HG02885 (cell line): ENCODE data around the gene GPR55.

Experiments
- ATAC-seq: cut with Tn5 transposase; IDR thresholded peaks from one replicate; pipeline ENCODE4 v1.9.1; 2021; ENCODE audit warnings: mild to moderate bottlenecking; ENCODE audit not compliant: unreplicated experiment, poor library complexity

GPR55 gene

GRCh38 chr2:230904856-230905447, 20.1 kb downstream of the GPR55 start:
- no peak for ATAC-seq

DNA sequence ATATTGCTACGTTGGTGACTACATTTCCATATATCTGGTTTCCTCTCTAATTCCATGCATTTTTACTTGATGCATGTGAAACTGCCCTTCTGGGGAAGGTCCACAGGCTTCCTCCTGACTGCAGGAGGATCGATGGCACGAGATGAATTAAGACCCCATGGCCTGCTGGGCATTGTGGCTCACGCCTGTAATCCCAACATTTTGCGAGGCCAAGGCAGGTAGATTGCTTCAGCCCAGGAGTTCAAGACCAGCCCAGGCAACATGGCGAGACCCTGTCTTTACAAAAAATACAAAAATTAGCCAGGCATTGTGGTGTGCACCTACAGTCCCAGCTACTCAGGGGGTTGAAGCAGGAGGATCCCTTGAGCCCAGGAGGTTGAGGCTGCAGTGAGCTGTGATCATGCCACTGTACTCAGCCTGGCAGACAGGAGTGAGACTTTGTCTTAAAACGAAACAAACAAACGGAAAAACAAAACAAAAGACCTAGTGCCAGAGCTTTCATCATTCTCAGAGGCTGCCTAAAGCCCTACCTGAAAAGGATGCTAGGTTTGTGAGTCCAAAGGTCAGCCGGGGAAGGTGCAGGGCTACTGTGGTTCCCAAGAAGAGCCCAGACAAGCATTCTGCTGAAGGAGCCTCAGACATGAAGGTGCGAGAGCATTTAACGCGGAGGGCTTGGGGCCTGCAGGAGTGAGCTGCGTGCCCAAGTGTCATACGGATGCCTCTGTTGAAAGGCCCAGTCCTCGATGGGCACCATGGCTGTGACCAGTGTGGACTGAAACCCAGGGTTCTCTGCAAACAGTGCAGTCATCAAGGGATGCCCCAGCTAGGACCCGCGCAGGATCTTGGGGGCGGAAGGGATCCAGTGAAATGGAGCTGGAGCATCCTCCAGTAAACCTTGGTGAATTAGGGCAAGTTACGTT, 21.6 kb downstream of the GPR55 start:
- no peak for ATAC-seq

DNA sequence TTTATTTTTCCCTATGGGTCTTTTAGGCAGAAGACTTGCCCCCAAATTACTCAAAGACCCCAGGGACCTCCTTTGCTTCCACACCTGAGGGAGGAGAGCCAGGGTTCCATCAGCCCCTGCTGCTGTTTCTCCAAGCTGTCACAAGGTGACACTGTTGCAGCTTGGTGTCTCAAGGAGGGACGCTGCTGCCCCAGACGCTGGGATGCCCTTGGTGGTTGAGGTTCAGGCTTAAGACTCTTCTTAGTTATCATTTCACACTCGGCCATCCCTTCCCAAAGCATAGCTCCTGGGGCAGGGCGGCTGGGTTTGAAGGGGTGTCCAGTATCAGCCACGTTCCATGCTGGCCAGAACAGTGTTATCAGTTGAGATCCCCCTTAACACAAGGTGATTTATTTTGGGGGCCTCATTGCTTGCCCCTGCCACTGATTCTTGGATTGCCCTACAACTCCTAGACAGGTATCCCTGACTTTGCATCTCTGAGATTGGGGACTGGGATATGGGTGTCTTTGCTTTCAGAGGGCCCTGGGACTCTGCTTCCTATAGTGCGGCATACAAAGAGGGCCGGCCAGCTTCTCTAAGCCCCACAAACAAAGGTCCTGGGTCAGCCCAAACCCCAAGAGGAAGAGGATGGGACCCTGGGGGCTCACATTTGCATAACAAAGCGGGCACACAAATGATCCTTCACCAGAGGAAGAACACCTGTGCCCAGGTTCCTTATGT, 22.7 kb downstream of the GPR55 start:
- peak; percentile 75 for ATAC-seq

GRCh38 chr2:230901006-230901405, 24.0 kb downstream of the GPR55 start:
- ATAC-seq = no peak

- no peak for ATAC-seq
These were observed 24.6 kb downstream of the GPR55 start for GRCh38 chr2:230900336-230900995.

DNA sequence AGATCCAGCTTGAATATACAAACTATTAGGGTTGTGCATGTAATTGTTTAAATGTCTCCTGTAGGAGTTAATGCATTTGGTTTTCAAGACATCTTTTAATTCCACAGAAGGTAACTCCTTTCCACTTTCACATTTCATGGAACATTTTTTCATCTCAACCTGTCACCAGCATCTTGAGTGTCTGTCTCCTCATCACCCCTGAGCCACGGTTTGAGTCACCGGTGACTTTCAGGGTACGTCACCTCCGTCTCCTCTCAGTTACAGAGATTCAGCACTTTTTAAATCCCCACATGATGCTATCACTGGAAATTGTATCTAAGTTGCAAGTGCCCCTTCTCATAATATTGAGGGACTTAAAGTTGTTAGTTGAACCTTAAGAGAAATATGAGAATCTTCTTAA, 25.3 kb downstream of the GPR55 start:
- ATAC-seq = no peak

DNA sequence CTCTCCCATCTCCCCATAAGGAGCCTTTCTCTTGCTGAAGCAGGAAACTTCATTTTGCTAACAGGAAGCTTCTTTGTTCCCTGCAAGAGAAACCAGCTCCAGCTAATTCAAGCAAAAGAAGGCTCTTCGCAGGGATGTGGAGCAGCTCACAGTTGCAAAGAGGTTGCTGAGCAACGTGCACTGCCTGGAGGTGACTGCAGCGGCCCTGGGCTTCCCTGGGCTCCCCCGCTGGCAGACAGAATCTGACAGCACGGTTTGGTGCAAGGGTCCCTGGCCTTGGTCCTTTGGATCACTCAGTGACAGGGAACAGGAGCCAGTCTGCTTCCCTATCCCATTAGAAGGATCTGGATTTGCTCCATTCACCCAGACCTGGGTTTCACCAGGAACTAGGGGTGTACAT, 25.8 kb downstream of the GPR55 start:
- no peak for ATAC-seq

DNA sequence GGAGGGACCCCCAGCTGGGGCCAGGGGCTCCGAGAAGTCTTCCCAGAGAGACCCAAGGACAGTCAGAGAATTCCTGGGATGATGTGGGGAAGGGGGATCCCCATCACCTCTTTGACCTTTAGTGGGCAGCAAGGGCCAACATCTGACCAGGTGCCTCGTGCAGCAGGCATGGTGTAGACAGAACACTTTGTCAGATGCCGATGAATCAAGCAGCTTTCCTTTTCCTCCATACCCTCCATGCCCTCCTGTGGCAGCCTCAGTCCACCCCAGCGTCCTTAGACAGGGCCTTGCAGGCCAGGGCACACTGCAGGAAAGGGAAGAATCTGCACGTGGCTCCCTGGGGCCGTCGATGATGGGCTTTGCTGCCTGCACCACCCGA, 26.3 kb downstream of the GPR55 start:
- no peak for ATAC-seq

DNA sequence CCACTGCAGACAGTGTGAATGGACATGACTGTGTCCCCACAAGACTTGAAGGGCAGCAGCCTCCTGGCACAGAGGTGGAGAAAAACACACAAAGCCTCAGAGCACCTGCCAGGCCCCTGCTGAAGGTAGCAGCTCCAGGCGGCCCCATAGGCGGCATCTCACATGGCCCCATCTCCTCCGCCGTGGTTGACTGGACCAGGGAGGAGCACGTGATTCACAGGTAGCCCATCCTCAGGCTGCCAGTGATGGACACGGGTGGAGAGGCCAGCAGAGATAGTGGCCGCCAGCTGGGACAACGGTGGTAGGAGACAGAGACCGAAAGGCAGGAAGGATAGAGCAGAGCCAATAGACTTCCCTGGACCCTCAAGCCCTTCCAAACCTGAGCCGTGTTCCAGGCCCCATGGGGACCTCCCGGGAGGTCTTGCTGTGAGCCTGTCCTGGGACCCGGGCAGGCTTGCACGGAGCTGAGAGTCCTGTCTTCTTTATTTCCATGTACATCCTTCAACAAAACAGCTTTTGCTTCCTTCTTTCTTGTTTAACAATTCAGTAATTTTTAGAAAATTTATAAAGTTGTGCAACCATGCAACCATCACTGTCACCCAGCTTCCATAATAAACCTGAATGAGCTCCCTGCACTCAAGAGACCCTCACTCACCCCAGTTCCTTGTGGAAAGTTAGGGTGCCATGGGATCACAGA, 26.9 kb downstream of the GPR55 start:
- ATAC-seq = no peak

GRCh38 chr2:230896346-230897115, 28.5 kb downstream of the GPR55 start:
- ATAC-seq = no peak

- ATAC-seq = no peak
These were observed 29.3 kb downstream of the GPR55 start for GRCh38 chr2:230895536-230896345.

DNA sequence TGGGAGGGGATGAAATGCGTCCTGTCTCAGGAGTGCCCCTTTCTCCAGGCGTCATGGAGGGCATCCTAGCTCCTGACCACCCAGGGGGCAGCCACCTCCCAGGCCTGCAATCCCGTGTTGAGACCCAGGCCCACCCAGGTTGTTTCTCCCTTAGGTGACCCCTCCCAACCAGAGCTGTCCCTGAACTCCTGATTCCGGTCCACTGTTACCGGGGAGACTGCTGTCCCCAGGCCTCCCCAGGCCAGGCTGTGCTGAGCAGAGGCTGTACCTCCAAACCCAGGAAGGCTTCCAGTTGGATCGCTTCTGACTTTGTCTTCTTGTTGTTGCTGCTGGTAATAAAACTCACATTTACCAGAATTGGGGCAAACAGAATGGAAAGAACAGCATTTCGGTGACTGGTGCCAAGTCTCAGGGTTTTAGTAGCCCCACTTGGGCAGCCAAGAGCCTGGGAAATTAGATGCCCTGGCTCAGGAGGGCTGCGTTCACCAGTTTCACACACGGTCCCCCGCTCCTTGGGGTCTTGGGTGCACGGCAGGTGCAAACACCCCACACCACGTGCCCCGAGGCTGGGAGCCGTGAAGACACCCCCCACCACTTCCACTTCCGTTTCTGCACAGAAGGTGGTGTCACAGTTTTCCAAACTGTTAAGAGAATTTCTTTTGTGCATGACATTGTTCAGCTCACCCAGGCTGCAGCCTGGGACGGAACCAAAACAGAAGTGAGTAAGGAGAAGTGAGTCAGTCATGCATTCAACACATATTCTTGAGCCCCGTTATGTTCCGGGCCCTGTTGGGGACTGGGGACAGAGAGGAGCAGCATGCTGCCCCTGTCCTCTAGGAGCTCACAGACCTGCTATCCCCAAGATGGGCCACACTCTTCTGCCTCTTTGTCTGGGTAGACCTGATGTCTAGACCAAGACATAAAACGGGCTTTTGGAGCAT, 30.9 kb downstream of the GPR55 start:
- ATAC-seq = peak; percentile 57

- peak; percentile 73 for ATAC-seq
These were observed 31.7 kb downstream of the GPR55 start for GRCh38 chr2:230893338-230893737.

DNA sequence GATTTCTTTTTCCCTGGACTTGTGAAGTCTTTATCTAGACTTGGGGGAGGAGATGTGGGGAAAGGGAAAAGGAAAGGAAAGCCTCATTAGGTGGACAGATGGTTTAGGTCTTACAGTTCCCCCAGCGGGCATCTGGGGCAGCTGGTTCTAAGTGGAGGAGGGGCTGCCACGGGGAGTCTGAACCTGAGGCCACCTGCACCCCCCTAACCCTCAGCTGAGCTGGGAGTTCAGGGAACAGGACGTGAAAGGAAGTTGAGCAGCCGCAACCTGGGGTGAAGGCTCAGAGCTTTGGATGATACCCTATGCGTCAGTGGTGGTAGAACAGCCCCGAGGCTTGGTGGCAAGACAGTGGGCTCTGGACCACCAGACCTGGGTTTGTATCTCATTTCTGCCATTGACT, 33.5 kb downstream of the GPR55 start:
- ATAC-seq = no peak

GRCh38 chr2:230891064-230891463, 34.0 kb downstream of the GPR55 start:
- ATAC-seq = no peak

DNA sequence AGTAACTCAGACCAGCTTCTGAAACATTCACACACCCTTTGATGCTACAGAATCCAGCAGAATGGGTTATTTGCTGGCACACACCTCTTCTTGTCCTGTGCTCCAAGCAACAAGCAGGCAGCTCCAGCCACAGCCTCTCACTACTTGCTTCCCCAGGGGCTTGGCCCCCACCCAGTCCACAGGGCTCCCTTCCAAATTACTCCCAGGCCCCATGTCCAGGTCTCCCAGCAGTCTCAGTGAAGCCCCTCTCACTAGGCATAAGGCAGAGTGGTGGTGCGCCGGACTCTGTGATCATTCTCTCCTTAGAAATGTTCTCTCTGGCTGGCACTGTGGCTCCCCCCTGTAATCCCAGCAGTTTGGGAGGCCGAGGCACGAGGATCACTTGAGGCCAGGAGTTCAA, 34.4 kb downstream of the GPR55 start:
- no peak for ATAC-seq

- no peak for ATAC-seq
These were observed 35.0 kb downstream of the GPR55 start for GRCh38 chr2:230889911-230890601.
